ENCODE measurements around the gene ACTN2. TPM values are rescaled to one million over a fixed set of nuclear protein-coding genes. Genes with fewer than 3 reads are reported as not detected.

Gene ACTN2
- total RNA-seq, 1 donor from 2014 or later, result not detected

- TF ChIP-seq CTCF (IDR thresholded peaks at IDR 0.05), result no peak
- Mint-ChIP-seq H3K27ac (no peak overlapping the region), H3K27me3 (peaks cover 5% of the 10 kb centered on the region), H3K36me3 (ENCODE audit: low read depth) (no peaks in the 10 kb centered on the region), H3K4me1 (no peaks in the 10 kb centered on the region), H3K9me3 (no peaks in the 10 kb centered on the region), H3K4me3 (no peak overlapping the region)
- DNase-seq (no peak), ATAC-seq (ENCODE audit: low read depth) (no peak)
- ChIA-PET POLR2A (no interaction called here), CTCF (no interaction called here)
- intact Hi-C loops (cut with micrococcal nuclease), result no loop called here
Measured at GRCh38 chr1:236702791-236703394, 16.6 kb downstream of the ACTN2 start.

GRCh38 chr1:236705771-236706170 is 19.5 kb downstream of the ACTN2 start:
- no peak for TF ChIP-seq CTCF (IDR thresholded peaks at IDR 0.05)
- Mint-ChIP-seq H3K27ac (no peak overlapping the region), H3K4me3 (no peak overlapping the region), H3K9me3 (no peaks in the 10 kb centered on the region), H3K4me1 (no peaks in the 10 kb centered on the region), H3K27me3 (peaks cover 5% of the 10 kb centered on the region), H3K36me3 (ENCODE audit: low read depth) (no peaks in the 10 kb centered on the region)
- no peak for DNase-seq
- CTCF ChIA-PET, result no interaction called here
- intact Hi-C loops (cut with micrococcal nuclease), result no loop called here
- no peak for ATAC-seq (ENCODE audit: low read depth)
- POLR2A ChIA-PET, result no interaction called here

GRCh38 chr1:236706183-236706582 is 19.9 kb downstream of the ACTN2 start:
- no peaks in the 10 kb centered on the region for H3K4me1 Mint-ChIP-seq
- intact Hi-C loops (cut with micrococcal nuclease), result no loop called here
- peaks cover 3% of the 10 kb centered on the region for H3K27me3 Mint-ChIP-seq
- ATAC-seq (ENCODE audit: low read depth) (no peak), DNase-seq (no peak)
- H3K9me3 Mint-ChIP-seq, result no peaks in the 10 kb centered on the region
- ChIA-PET CTCF (no interaction called here), POLR2A (no interaction called here)
- H3K27ac Mint-ChIP-seq, result no peak overlapping the region
- no peaks in the 10 kb centered on the region for H3K36me3 Mint-ChIP-seq (ENCODE audit: low read depth)
- H3K4me3 Mint-ChIP-seq, result no peak overlapping the region
- TF ChIP-seq CTCF (IDR thresholded peaks at IDR 0.05), result no peak

- H3K9me3 Mint-ChIP-seq, result no peaks in the 10 kb centered on the region
- ATAC-seq (ENCODE audit: low read depth), result no peak
- ChIA-PET POLR2A (no interaction called here), CTCF (no interaction called here)
- no peaks in the 10 kb centered on the region for H3K4me1 Mint-ChIP-seq
- H3K27ac Mint-ChIP-seq, result no peak overlapping the region
- no peak overlapping the region for H3K4me3 Mint-ChIP-seq
- TF ChIP-seq CTCF (IDR thresholded peaks at IDR 0.05), result no peak
- no peaks in the 10 kb centered on the region for H3K36me3 Mint-ChIP-seq (ENCODE audit: low read depth)
- H3K27me3 Mint-ChIP-seq, result peaks cover 5% of the 10 kb centered on the region
- intact Hi-C loops (cut with micrococcal nuclease), result no loop called here
- DNase-seq, result no peak
Measured at GRCh38 chr1:236710328-236710892, 24.1 kb downstream of the ACTN2 start.

GRCh38 chr1:236716160-236716559 is 29.9 kb downstream of the ACTN2 start:
- ATAC-seq (ENCODE audit: low read depth) (no peak), DNase-seq (no peak)
- TF ChIP-seq CTCF (IDR thresholded peaks at IDR 0.05), result no peak
- POLR2A ChIA-PET, result no interaction called here
- H3K4me3 Mint-ChIP-seq, result no peak overlapping the region
- no peaks in the 10 kb centered on the region for H3K9me3 Mint-ChIP-seq
- no peaks in the 10 kb centered on the region for H3K36me3 Mint-ChIP-seq (ENCODE audit: low read depth)
- intact Hi-C loops (cut with micrococcal nuclease), result no loop called here
- peaks cover 6% of the 10 kb centered on the region for H3K27me3 Mint-ChIP-seq
- H3K4me1 Mint-ChIP-seq, result no peaks in the 10 kb centered on the region
- CTCF ChIA-PET, result no interaction called here
- no peak overlapping the region for H3K27ac Mint-ChIP-seq

All from activated B cell treated with CpG ODN at 0.5 μM for 24 hours (primary cell).